ENCODE data around the gene GPR151.

GPR151 gene

DNA sequence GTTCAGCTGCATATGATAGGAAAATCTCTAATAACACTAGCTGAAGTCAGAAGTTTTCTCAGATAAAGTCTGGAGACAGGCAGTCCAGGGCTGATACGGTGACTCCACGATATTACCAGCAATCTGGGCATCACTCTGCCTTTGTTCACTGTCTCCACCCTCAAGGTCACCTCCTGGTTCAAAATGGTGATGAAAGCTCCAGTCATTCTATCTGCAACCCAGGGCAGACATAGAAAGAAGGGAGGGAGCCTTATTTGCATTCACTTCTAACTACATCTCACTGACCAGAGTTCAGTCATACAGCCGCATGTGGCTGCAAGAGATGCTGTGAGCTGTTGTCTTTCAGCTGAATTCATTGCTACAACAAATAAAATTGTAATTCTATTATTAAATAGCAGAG, 22.4 kb upstream of the GPR151 start:
- H3K4me3 ChIP-seq (ENCODE audit: low read depth, low read length), result no peak overlapping the region
- TF ChIP-seq, protein P1, sequence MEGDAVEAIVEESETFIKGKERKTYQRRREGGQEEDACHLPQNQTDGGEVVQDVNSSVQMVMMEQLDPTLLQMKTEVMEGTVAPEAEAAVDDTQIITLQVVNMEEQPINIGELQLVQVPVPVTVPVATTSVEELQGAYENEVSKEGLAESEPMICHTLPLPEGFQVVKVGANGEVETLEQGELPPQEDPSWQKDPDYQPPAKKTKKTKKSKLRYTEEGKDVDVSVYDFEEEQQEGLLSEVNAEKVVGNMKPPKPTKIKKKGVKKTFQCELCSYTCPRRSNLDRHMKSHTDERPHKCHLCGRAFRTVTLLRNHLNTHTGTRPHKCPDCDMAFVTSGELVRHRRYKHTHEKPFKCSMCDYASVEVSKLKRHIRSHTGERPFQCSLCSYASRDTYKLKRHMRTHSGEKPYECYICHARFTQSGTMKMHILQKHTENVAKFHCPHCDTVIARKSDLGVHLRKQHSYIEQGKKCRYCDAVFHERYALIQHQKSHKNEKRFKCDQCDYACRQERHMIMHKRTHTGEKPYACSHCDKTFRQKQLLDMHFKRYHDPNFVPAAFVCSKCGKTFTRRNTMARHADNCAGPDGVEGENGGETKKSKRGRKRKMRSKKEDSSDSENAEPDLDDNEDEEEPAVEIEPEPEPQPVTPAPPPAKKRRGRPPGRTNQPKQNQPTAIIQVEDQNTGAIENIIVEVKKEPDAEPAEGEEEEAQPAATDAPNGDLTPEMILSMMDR (IDR thresholded peaks at IDR 0.05; ENCODE audit: low read depth, low read length, missing control alignments), result no peak
- no peak for DNase-seq (ENCODE audit: low read depth)
- in situ Hi-C loops (cut with HindIII; ENCODE audit: low sequenced_read_pairs), result loop anchor here (10.0 kb wide), 1 partner anchor 1036 kb away; no protein-coding TSS in a partner anchor

DNA sequence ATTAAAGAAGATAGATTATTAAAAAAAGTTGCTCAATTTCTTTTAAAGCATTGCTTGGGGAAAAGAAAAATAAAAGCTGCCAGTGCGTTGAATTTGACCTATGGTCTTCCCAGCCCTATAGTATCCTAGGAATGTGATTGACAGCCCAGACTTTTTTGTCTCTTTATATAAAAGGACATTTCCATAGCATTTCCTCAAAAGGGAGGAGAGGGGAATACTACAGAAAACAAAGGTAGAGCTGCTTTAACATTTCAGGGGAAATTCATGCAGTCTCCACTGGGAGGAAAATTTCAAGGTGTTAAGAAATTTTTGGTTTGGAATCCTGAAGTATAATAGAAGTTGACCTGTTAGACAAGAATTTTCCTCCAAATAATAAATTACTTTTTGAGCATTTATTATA, 17.9 kb upstream of the GPR151 start:
- in situ Hi-C loops (cut with HindIII; ENCODE audit: low sequenced_read_pairs), result loop anchor here (10.0 kb wide), 1 partner anchor 1041 kb away; no protein-coding TSS in a partner anchor
- TF ChIP-seq, protein P1 (IDR thresholded peaks at IDR 0.05; ENCODE audit: low read depth, low read length, missing control alignments), result no peak
- no peak for DNase-seq (ENCODE audit: low read depth)
- no peak overlapping the region for H3K4me3 ChIP-seq (ENCODE audit: low read depth, low read length)

DNA sequence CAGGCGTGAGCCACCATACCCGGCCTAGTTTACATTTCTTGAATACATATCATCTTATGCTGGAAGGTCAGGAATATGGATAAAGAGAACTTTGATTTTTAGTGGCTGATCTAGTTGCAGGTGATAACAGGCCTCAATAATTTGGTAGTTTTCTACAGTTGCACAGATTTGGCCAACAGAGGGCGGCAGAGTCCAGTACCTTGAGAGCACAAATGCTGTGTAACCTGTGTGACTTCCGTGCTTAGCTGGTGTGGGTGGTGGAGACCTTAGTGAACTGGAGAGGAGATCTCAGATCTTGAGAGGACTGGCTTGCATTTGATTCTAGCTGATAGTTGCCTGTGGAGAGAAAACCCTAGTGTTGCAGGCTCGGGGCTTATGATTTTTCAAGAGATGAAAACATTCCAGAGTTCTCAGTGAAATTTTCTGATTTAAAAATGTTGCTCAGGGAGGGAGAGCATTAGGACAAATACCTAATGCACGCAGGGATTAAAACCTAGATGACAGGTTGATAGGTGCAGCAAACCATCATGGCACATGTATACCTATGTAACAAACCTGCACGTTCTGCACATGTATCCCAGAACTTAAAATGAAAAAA, 17.4 kb upstream of the GPR151 start:
- in situ Hi-C loops (cut with HindIII; ENCODE audit: low sequenced_read_pairs), result loop anchor here (10.0 kb wide), 1 partner anchor 1041 kb away; no protein-coding TSS in a partner anchor
- TF ChIP-seq, protein P1 (IDR thresholded peaks at IDR 0.05; ENCODE audit: low read depth, low read length, missing control alignments), result peak; percentile 86
- H3K4me3 ChIP-seq (ENCODE audit: low read depth, low read length), result no peak overlapping the region
- DNase-seq (ENCODE audit: low read depth), result peak; percentile 38

DNA sequence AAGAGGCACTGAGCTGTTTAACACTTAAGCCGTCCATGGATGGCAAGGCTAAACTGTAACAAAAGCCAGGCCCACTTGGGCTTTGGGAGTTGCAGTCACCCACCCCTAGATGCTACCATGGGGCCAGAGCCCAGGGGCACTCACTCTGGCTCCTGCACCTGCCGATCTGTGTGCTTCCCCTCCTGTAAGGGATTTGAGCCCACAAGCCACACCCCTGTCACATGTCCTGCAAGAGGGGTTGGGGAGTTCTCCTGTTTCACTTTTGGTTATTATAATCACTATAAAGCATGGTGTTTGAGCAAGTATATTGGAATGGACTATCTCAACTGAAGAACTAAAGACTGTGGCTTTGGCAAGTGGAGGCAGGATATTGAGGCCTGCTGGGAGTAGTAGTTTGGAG, 14.0 kb upstream of the GPR151 start:
- in situ Hi-C loops (cut with HindIII; ENCODE audit: low sequenced_read_pairs), result loop anchor here (10.0 kb wide), 1 partner anchor 1045 kb away; no protein-coding TSS in a partner anchor
- TF ChIP-seq, protein P1 (IDR thresholded peaks at IDR 0.05; ENCODE audit: low read depth, low read length, missing control alignments), result no peak
- H3K4me3 ChIP-seq (ENCODE audit: low read depth, low read length), result no peak overlapping the region
- DNase-seq (ENCODE audit: low read depth), result no peak

DNA sequence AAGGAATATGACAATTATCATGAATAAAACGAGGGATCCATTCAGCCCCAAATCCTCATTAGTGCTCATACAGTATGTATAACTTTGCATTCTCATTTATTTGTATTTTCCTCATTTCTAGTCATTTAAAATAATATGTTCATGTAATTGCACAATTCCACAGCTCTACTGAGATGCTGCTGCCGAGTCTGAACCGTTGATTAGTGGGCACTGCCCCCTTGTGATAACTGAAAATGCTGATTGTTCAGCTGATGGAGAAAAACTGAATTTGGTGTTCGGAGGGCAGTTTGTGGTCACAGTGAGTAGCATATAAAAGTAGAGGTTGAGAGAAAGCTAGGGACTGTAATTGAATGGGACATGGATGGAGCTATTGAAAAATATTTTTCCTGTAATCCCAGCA, 12.2 kb upstream of the GPR151 start:
- in situ Hi-C loops (cut with HindIII; ENCODE audit: low sequenced_read_pairs), result no loop called here
- no peak for DNase-seq (ENCODE audit: low read depth)
- TF ChIP-seq, protein P1 (IDR thresholded peaks at IDR 0.05; ENCODE audit: low read depth, low read length, missing control alignments), result no peak
- no peak overlapping the region for H3K4me3 ChIP-seq (ENCODE audit: low read depth, low read length)

DNA sequence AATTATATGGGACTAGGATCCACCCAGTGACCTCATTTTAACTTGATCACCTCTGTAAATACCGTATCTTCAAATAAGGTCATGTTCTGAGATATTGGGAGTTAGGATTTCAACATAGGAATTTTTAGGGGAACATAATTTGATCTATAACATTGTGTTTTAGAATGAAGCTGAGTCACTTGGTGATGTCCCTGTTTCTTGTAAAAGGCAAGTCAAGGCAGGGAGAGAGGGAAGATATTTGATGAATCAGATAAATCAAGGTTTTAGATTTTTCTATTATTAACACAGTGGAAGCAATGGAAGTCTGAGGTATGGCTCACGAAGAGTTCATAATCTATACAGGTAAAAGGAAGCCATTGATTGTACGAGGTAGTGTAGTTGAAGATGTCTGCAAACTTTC, 11.8 kb upstream of the GPR151 start:
- H3K4me3 ChIP-seq (ENCODE audit: low read depth, low read length), result no peak overlapping the region
- DNase-seq (ENCODE audit: low read depth), result no peak
- in situ Hi-C loops (cut with HindIII; ENCODE audit: low sequenced_read_pairs), result no loop called here
- TF ChIP-seq, protein P1 (IDR thresholded peaks at IDR 0.05; ENCODE audit: low read depth, low read length, missing control alignments), result no peak

Measured in astrocyte of the cerebellum (primary cell).